Measurements from ENCODE around the gene ACADL. TPM values are rescaled to one million over a fixed set of nuclear protein-coding genes. Genes with fewer than 3 reads are reported as not detected.

ACADL gene
- total and polyA plus RNA-seq, 2 of the 8 experiments (the other 6 are each of a cell fraction or from before 2014, with no cell fraction given), result 0.11 to 0.34 TPM

DNA sequence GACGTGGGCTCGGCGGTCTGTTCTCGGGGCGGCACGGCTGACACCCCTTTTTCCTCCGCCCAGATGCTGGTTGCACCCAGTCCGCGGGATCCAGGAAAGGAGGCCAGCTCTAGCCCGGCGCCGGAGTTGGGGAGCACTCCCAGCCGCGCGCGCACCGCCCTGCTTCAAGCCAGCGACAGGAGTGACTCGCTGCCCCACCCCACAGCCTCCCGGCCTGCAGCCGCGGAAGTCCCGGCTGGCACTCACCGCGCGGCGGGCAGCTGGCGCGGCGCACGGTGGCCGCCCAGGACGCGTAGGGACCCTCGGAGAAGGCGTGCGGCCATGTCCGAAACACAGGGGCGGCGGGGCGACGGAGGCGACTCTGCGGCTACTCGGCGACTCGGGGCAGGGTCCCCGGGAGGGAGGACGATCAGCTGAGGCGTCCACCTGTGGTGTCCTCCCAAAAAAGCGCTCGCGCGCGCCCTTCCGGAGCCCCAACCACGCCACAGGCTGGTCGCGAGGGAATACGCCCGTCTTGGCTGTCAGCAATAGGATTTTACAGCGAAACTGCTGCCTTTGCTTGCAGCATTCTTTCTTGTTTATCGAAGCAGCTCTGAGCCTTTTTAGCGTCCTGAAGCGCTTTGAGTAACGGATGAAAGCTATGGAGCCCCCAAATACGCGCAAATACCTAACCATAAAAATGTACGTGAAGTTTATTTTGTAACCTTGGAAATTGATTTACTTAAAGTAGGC, at the start of gene ACADL (continued):
- TF ChIP-seq TAF1 (IDR thresholded peaks at IDR 0.05; ENCODE audit: low read depth, low read length) (peak; percentile 30; the same call in 1 of the 2 replicates), SUZ12 (IDR thresholded peaks at IDR 0.05; ENCODE audit: low read length) (peak; percentile 76), SP1 (IDR thresholded peaks at IDR 0.05; ENCODE audit: low read depth, low read length) (no peak), PHF8 (conservative IDR thresholded peaks at IDR 0.05; ENCODE audit: low read depth, low read length) (0 out of 2 replicates have a peak, but pooled peaks have one; percentile 29), RNF2 (IDR thresholded peaks at IDR 0.05; ENCODE audit: borderline replicate concordance, low read depth, low read length, missing control alignments, poor library complexity, severe bottlenecking) (no peak), CREB1 (IDR thresholded peaks at IDR 0.05) (0 out of 2 replicates have a peak, but pooled peaks have one; percentile 16), FOSL1 (IDR thresholded peaks at IDR 0.05; ENCODE audit: insufficient read depth, low read depth, low read length) (no peak), BACH1 (IDR thresholded peaks at IDR 0.05; ENCODE audit: low read length) (0 out of 2 replicates have a peak, but pooled peaks have one; percentile 34), KDM4A (IDR thresholded peaks at IDR 0.05; ENCODE audit: low read depth, low read length, severe bottlenecking) (peak; percentile 97), EZH2 (IDR thresholded peaks at IDR 0.05; ENCODE audit: low read depth, low read length, severe bottlenecking) (peak; percentile 59), RBBP5 (IDR thresholded peaks at IDR 0.05; ENCODE audit: borderline replicate concordance, low read depth, low read length) (peak; percentile 78), CTBP2 (IDR thresholded peaks at IDR 0.05; ENCODE audit: borderline replicate concordance, insufficient read depth, insufficient read length, low read length) (peak; percentile 31)
- TF ChIP-seq, protein P1, sequence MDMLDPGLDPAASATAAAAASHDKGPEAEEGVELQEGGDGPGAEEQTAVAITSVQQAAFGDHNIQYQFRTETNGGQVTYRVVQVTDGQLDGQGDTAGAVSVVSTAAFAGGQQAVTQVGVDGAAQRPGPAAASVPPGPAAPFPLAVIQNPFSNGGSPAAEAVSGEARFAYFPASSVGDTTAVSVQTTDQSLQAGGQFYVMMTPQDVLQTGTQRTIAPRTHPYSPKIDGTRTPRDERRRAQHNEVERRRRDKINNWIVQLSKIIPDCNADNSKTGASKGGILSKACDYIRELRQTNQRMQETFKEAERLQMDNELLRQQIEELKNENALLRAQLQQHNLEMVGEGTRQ (IDR thresholded peaks at IDR 0.05; ENCODE audit: low read length), result no peak
- TF ChIP-seq, protein P2, sequence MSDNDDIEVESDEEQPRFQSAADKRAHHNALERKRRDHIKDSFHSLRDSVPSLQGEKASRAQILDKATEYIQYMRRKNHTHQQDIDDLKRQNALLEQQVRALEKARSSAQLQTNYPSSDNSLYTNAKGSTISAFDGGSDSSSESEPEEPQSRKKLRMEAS (IDR thresholded peaks at IDR 0.05), result peak; percentile 66
- TF ChIP-seq, protein P3, sequence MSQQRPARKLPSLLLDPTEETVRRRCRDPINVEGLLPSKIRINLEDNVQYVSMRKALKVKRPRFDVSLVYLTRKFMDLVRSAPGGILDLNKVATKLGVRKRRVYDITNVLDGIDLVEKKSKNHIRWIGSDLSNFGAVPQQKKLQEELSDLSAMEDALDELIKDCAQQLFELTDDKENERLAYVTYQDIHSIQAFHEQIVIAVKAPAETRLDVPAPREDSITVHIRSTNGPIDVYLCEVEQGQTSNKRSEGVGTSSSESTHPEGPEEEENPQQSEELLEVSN (IDR thresholded peaks at IDR 0.05), result peak; percentile 41; the same call in 1 of the 2 replicates

Measured in H1 (cell line).